ENCODE data around the gene DUSP22. TPM values are rescaled to one million over a fixed set of nuclear protein-coding genes. Genes with fewer than 3 reads are reported as not detected.

The DUSP22 gene
- polyA plus RNA-seq, 3 donors, result 107 to 120 (median 117) TPM

DNA sequence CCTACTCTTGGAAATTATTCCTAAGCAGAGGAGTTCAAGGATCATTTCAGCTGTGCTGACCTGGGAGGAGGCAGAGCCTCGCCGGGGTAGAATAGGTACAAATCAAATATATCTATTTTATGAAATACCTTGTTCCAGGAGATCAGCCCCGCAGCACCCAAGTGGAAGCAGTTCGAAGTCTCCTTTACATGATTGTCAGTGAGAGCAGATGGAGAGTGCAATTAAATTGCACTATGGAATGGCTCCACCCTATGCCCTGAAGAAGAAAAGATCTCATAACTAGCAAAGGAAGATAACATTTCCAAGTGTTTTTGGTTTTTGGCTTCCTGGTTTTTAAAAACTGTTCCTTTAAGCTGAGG, 31.4 kb downstream of the DUSP22 start:
- no peaks in the 10 kb centered on the region for H3K27me3 ChIP-seq (ENCODE audit: control insufficient read depth in 2 of 2, insufficient read depth in 2 of 2, low read length in 2 of 2)
- peaks cover 50 to 60% of the 10 kb centered on the region in 2 donors for H3K4me1 ChIP-seq (ENCODE audit: control insufficient read depth in 1 of 2, insufficient read depth in 2 of 2, low read length in 2 of 2)
- H3K79me2 ChIP-seq (ENCODE audit: insufficient read depth, low read length), result peaks cover 57% of the 10 kb centered on the region
- intact Hi-C loops (cut with micrococcal nuclease), result no loop called here
- H3K27ac ChIP-seq (ENCODE audit: low read depth in 1 of 2, low read length in 2 of 2), result no peak overlapping the region
- WGBS (ENCODE audit: insufficient coverage), result 81% methylated on average over 2 of the region's 4 CpGs
- no peak overlapping the region for H3K4me2 ChIP-seq (replicated peaks; ENCODE audit: extremely low read depth, low read length, poor library complexity, severe bottlenecking)
- H4K20me1 ChIP-seq (ENCODE audit: insufficient read depth, low read length), result peaks cover 36% of the 10 kb centered on the region
- H3K36me3 ChIP-seq (replicated peaks in 1 of 2; ENCODE audit: control insufficient read depth in 1 of 2, insufficient read depth in 2 of 2, low read length in 2 of 2), result peaks cover 20 to 53% of the 10 kb centered on the region in 2 donors
- no peaks in the 10 kb centered on the region for H3K9me3 ChIP-seq (replicated peaks in 1 of 2; ENCODE audit: control insufficient read depth in 1 of 2, insufficient read depth in 1 of 2, low read length in 2 of 2)
- TF ChIP-seq, protein P1, sequence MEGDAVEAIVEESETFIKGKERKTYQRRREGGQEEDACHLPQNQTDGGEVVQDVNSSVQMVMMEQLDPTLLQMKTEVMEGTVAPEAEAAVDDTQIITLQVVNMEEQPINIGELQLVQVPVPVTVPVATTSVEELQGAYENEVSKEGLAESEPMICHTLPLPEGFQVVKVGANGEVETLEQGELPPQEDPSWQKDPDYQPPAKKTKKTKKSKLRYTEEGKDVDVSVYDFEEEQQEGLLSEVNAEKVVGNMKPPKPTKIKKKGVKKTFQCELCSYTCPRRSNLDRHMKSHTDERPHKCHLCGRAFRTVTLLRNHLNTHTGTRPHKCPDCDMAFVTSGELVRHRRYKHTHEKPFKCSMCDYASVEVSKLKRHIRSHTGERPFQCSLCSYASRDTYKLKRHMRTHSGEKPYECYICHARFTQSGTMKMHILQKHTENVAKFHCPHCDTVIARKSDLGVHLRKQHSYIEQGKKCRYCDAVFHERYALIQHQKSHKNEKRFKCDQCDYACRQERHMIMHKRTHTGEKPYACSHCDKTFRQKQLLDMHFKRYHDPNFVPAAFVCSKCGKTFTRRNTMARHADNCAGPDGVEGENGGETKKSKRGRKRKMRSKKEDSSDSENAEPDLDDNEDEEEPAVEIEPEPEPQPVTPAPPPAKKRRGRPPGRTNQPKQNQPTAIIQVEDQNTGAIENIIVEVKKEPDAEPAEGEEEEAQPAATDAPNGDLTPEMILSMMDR (IDR thresholded peaks at IDR 0.05), result no peak
- Mint-ChIP-seq H3K27me3 (ENCODE audit: low read depth in 3 of 3) (peaks cover 0 to 5% (median 2%) of the 10 kb centered on the region in 3 donors), H3K9me3 (peaks cover 0 to 3% (median 0%) of the 10 kb centered on the region in 7 donors), H3K4me3 (no peak overlapping the region), H3K36me3 (peaks cover 33 to 55% of the 10 kb centered on the region in 2 donors), H3K4me1 (no peaks in the 10 kb centered on the region), H3K27ac (no peak overlapping the region)
- H3K4me3 ChIP-seq (replicated peaks in 1 of 3; ENCODE audit: low read depth in 2 of 3, low read length in 3 of 3), result no peak overlapping the region
- H2AFZ ChIP-seq (ENCODE audit: insufficient read depth, low read depth, low read length, poor library complexity, severe bottlenecking), result no peak overlapping the region
- H3K9ac ChIP-seq (ENCODE audit: insufficient read depth, low read length, poor library complexity, severe bottlenecking), result no peak overlapping the region
- DNase-seq, result no peak

DNA sequence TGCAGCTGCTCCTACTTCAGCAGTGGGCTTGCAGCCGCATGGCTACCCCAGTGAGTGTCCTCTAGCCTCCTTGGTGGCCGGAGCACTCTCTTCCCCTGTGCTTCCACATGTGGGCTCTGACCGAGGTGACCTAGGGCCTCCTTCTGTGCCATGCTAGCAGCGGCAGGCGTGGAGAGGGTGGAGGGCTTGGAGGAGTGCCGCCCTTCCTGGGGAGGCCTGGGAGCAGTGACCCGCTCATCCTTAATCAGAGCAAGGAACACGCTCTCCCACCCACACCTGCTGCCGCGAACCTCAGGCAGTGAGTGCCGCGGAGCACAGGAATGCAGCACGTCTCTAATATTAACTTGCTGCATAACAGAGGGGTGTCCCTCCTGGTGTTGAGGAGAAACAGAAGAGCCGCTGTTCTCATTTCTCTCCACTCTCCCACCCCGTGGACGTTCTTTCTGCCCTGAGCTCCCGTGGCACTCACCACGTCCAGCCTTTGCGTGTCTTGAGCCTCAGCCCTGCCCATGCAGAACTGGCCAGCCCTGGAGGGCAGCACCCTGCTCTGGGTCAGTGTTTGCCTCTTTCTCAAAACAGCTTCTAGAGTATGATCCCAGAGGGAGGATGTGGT, 31.9 kb downstream of the DUSP22 start:
- Mint-ChIP-seq H3K4me1 (no peaks in the 10 kb centered on the region), H3K27me3 (ENCODE audit: low read depth in 3 of 3) (peaks cover 0 to 5% (median 2%) of the 10 kb centered on the region in 3 donors), H3K4me3 (no peak overlapping the region), H3K9me3 (peaks cover 0 to 3% (median 0%) of the 10 kb centered on the region in 7 donors), H3K27ac (no peak overlapping the region), H3K36me3 (peaks cover 33 to 52% of the 10 kb centered on the region in 2 donors)
- H3K9ac ChIP-seq (ENCODE audit: insufficient read depth, low read length, poor library complexity, severe bottlenecking), result no peak overlapping the region
- H3K4me3 ChIP-seq (replicated peaks in 1 of 3; ENCODE audit: low read depth in 2 of 3, low read length in 3 of 3), result no peak overlapping the region
- H2AFZ ChIP-seq (ENCODE audit: insufficient read depth, low read depth, low read length, poor library complexity, severe bottlenecking), result no peak overlapping the region
- peaks cover 57% of the 10 kb centered on the region for H3K79me2 ChIP-seq (ENCODE audit: insufficient read depth, low read length)
- TF ChIP-seq, protein P1 (IDR thresholded peaks at IDR 0.05), result no peak
- no peak overlapping the region for H3K27ac ChIP-seq (ENCODE audit: low read depth in 1 of 2, low read length in 2 of 2)
- DNase-seq, result no peak
- H3K9me3 ChIP-seq (replicated peaks in 1 of 2; ENCODE audit: control insufficient read depth in 1 of 2, insufficient read depth in 1 of 2, low read length in 2 of 2), result no peaks in the 10 kb centered on the region
- 88% methylated on average over 17 of the region's 19 CpGs for WGBS (ENCODE audit: insufficient coverage)
- intact Hi-C loops (cut with micrococcal nuclease), result no loop called here
- H3K4me1 ChIP-seq (ENCODE audit: control insufficient read depth in 1 of 2, insufficient read depth in 2 of 2, low read length in 2 of 2), result peaks cover 50 to 60% of the 10 kb centered on the region in 2 donors
- H3K36me3 ChIP-seq (replicated peaks in 1 of 2; ENCODE audit: control insufficient read depth in 1 of 2, insufficient read depth in 2 of 2, low read length in 2 of 2), result peaks cover 20 to 52% of the 10 kb centered on the region in 2 donors
- H3K4me2 ChIP-seq (replicated peaks; ENCODE audit: extremely low read depth, low read length, poor library complexity, severe bottlenecking), result no peak overlapping the region
- no peaks in the 10 kb centered on the region for H3K27me3 ChIP-seq (ENCODE audit: control insufficient read depth in 2 of 2, insufficient read depth in 2 of 2, low read length in 2 of 2)
- peaks cover 36% of the 10 kb centered on the region for H4K20me1 ChIP-seq (ENCODE audit: insufficient read depth, low read length)

Measured in CD14-positive monocyte (primary cell).